Measurements from ENCODE around the gene DHX8. TPM values are rescaled to one million over a fixed set of nuclear protein-coding genes. Genes with fewer than 3 reads are reported as not detected.

Gene DHX8
- total RNA-seq, 1 donor from 2014 or later = 54.2 TPM

DNA sequence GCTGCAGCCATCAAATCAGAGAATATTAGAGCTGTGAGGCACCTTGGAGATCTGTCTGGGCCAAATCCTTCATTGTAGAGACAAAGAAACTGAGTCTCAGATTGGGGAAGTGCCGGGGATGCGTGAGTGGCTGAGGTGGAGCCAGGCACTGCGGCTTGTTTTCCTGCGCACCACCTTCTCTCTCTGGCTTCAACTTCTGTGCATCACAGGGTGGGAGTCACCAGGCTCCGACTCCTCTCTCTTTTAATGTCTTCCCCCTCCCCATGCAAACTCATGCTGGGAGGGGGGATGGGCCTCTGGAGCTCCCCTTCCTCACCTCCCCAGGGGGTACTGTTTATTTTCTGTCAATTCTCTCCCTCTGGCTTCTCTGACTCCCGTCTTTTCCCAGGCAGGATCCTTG, 71.1 kb downstream of the DHX8 start:
- DNase-seq = no peak
- intact Hi-C loops (cut with micrococcal nuclease) = no loop called here
- no peak overlapping the region for H3K27ac Mint-ChIP-seq
- H3K36me3 Mint-ChIP-seq (ENCODE audit: low read depth) = no peaks in the 10 kb centered on the region
- peaks cover 17% of the 10 kb centered on the region for H3K27me3 Mint-ChIP-seq
- H3K4me1 Mint-ChIP-seq = peaks cover 5% of the 10 kb centered on the region
- no peaks in the 10 kb centered on the region for H3K9me3 Mint-ChIP-seq
- no peak overlapping the region for H3K4me3 Mint-ChIP-seq

DNA sequence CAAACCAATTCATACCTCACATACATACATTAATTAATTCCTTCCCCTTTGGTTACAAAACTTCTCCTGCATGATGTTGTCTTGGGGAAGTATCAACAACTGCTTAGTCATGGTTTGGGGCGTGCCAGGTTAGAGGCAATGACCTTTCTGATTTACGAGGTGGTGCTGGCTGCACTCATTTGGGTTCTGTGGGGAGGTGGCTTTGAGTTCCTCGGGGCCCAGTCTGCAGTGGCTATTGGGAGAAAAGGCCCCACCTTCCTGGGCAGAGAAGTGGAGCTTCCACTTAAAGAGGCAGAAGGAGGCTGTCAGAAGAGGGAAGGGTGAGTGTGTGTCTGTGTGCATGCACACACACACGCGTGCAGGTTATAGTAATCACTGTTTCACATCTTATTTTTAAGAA, 72.5 kb downstream of the DHX8 start:
- no peak overlapping the region for H3K4me3 Mint-ChIP-seq

DNA sequence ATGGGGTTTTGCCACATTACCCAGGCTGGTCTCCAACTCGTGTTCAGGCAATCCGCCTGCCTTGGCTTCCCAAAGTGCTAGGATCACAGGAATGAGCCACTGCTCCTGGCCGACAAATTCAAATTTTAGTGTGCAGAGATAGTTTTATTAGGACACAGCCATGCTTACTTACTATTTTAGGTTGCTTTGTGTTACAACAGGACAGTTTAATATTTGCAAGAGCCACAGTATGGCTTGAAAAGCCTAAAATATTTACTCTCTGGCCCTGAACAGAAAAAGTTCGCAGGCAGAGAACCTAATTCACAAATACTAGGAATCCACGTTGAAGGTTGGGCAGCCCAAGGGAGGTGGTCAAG, 75.0 kb downstream of the DHX8 start:
- peaks cover 5% of the 10 kb centered on the region for H3K4me1 Mint-ChIP-seq

More for the DNA sequence above, 72.5 kb downstream of the DHX8 start:
- H3K27me3 Mint-ChIP-seq = peaks cover 15% of the 10 kb centered on the region
- no peaks in the 10 kb centered on the region for H3K36me3 Mint-ChIP-seq (ENCODE audit: low read depth)
- H3K4me1 Mint-ChIP-seq = peaks cover 5% of the 10 kb centered on the region
- H3K9me3 Mint-ChIP-seq = no peaks in the 10 kb centered on the region
- intact Hi-C loops (cut with micrococcal nuclease) = no loop called here
- no peak overlapping the region for H3K27ac Mint-ChIP-seq
- no peak for DNase-seq

DNA sequence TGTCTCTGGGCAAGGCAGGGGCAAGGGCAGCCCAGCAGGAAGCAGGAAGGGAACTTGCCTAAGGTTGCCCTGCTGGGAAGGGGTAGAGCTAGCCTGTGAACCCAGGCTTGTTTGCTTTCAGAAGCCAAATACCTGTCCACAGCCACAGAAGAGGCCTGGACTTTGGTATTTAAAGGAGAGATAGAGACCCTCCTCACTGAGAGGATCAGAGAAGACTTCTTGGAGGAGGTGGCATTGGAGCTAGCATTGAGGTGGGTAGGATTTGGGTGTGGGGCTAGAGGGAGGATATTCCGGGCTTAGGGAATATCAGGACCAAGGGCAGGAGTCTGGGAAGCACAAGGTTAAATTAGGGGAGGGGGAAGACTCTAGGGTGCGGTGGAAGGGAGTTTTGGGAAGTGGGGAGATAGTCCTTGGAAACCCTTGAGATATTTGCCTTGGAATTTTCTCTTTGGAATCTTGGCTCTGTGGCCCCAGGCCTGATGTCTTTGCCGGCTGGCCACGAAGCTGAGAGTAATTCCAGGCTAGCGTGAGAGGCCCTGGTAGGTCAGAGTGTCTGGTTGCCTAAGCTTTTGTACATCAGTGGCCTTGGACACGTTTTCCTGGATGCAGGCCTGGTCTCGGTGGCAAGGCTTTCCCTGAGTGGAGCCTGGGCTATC, 75.5 kb downstream of the DHX8 start:
- intact Hi-C loops (cut with micrococcal nuclease) = no loop called here
- Mint-ChIP-seq H3K4me3 (no peak overlapping the region), H3K9me3 (no peaks in the 10 kb centered on the region), H3K27ac (no peak overlapping the region), H3K36me3 (ENCODE audit: low read depth) (no peaks in the 10 kb centered on the region), H3K27me3 (peaks cover 29% of the 10 kb centered on the region), H3K4me1 (peaks cover 5% of the 10 kb centered on the region)
- DNase-seq = no peak

More for the DNA sequence above, 75.0 kb downstream of the DHX8 start:
- H3K27me3 Mint-ChIP-seq = peaks cover 29% of the 10 kb centered on the region
- H3K36me3 Mint-ChIP-seq (ENCODE audit: low read depth) = no peaks in the 10 kb centered on the region
- intact Hi-C loops (cut with micrococcal nuclease) = no loop called here
- no peak overlapping the region for H3K27ac Mint-ChIP-seq
- DNase-seq = no peak
- no peak overlapping the region for H3K4me3 Mint-ChIP-seq
- no peaks in the 10 kb centered on the region for H3K9me3 Mint-ChIP-seq

DNA sequence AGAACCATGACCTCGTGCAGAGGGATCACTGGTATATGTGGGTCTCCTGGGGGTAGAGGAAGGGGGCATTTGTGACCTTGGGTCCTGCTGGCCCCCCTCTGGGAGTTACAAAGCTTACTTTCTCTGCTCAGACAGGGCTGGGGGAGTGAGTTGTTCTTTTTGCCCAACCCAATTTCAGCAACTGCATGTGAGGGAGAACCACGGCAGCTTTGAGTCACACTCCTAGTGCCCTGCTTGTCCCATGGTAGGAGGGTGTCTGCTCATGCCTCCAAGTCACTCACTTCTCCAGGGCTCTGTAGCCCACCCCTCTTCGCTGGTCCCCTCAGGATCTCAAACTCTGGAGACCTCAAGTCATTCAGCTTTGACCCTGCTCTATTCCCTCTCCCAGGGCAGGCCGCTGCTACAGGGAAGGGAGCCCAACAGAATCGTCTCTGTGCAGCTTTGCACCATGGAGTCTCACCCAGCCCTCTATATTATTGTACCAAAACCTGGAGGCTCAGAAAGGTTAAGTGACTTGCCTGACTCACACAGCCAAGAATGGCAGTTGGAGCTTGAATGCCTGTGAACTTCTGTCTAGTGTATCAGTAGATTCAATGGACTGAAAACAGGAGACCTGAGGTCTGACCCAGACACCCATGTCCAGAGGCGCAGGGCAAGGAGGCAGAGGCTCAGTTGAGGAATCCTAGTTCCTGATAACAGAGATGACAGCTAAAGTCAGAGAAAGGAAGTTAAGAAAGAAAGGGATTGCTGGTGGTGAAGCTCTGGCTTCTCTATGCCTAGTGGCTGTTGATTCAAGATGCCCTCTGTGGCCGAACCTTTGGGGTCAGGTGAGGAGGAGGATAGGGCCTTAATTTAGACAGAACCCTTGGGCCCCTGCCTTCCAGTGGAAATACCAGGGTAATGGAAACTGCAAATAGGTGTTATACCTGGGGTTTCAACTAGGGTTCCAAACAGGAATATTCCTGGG, 77.0 kb downstream of the DHX8 start:
- DNase-seq = no peak
- Mint-ChIP-seq H3K36me3 (ENCODE audit: low read depth) (no peaks in the 10 kb centered on the region), H3K9me3 (no peaks in the 10 kb centered on the region), H3K27ac (no peak overlapping the region), H3K27me3 (peaks cover 28% of the 10 kb centered on the region), H3K4me3 (no peak overlapping the region), H3K4me1 (peaks cover 5% of the 10 kb centered on the region)
- intact Hi-C loops (cut with micrococcal nuclease) = no loop called here

DNA sequence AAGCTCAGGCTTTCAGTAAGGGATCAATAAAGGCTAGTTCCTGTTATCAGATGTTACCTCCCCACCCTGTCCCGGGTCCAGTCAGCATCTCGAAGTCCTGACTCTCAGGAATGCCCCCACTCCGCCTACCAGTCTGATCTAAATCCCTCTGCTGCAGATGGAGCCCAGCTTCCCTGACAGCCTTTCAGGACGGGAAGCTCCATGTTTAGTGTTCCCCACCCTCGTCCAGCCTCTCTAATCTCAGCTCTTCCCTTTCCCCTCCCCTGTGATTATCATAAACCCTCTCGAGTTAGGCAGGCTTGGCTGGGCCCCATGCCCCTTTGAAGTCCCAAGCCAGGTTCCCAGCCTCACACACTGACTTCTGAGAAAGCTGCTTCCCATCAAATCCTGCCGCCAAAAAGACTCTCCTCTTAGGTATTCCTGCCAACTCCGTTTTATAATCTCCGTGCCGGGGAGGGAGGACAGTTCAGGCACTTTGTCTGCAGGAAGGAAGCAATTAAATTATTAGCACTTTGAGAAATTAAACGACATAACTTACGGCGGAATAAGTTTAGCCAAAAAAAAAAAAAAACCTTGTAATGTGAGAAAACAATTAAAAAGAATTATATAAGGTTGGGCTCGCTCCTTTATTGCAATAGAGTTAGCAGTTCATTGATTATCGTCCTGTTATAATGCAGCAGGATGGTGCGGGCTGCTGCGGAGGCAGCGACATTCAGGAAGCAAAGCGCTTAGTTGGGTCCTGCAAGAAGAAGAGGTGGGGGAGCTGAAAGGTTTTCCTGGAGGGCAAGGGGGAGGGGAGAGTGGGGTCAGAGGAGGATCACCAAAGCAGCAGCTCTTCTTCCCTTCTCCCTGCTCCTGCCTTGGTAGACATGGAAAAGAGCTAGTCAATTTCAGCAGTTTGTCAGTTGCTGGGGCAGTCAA, 79.2 kb downstream of the DHX8 start:
- Mint-ChIP-seq H3K4me3 (no peak overlapping the region), H3K9me3 (no peaks in the 10 kb centered on the region), H3K27me3 (peaks cover 26% of the 10 kb centered on the region), H3K27ac (no peak overlapping the region), H3K36me3 (ENCODE audit: low read depth) (no peaks in the 10 kb centered on the region), H3K4me1 (no peaks in the 10 kb centered on the region)
- intact Hi-C loops (cut with micrococcal nuclease) = no loop called here
- DNase-seq = no peak

DNA sequence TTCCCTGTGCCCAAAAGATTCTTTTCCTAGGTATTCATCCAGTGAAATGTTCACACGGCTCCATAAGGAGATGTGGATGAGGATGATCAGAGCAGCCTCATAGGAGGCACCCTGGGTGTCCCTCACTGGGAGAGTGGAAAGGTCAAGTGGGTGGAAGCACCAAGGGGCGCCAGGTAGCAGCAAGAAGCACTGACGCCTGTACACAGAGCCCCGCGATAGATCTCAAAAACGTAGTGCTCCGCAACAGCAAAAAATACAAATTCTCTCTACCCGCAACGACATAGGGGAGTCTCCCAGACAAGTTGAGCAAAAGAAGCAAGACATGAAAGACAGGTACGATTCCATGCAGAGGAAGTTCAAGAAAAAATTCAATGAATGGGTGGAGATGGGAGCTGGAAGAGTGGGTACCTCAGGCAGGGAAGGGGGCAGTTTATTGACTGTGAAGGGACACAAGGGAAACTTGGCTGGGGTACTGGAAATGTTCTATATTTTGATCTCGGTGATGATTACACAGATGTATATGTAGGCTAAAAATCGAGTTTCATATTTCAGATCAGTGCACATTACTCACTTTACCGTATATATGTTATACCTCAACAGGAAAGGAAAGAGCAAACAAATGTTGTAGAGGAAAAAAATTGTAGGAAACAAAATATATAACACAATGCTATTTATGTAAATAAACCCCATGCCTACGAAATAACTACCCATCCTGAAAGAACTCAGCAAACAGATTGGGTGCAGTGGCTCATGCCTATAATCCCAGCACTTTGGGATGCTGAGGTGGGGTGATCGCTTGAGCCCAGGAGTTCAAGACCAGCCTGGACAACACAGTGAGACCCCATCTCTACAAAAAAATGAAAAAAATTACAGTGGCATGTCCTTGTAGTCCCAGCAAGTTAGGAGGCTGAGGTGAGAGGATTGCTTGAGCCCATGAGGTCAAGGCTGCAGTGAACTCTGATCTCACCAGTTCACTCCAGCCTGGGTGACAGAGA, 80.1 kb downstream of the DHX8 start:
- H3K27me3 Mint-ChIP-seq = peaks cover 26% of the 10 kb centered on the region
- intact Hi-C loops (cut with micrococcal nuclease) = no loop called here
- no peaks in the 10 kb centered on the region for H3K36me3 Mint-ChIP-seq (ENCODE audit: low read depth)

DNA sequence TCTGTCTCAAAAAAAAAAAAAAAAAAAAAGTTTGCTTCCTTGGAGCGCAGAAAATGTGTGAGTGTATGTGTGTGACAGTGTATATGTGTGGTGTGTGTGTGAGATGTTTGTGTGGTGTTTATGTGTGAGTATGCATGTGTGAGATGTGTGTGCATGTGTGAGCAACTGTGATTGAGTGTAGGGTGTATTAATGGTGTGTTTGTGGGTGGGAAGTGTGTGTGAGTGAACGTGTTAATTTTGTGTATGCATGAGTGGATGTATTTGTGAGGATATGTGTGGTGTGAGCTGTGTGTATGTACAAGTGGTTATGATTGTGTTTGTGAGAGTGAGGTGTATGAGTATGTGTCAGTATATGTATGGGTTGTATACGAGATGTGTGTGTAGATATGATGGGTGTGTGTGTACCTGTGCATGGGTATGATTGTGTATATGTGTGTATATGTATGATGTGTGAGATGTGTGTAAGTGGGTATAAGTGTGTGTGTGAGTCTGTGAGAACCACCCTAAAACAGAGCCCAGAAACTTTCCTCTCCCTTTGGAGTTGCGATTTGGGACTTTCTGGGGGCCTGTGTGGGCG, 84.8 kb downstream of the DHX8 start:
- Mint-ChIP-seq H3K27ac (no peak overlapping the region), H3K27me3 (peaks cover 8% of the 10 kb centered on the region), H3K9me3 (no peaks in the 10 kb centered on the region), H3K4me1 (peaks cover 2% of the 10 kb centered on the region), H3K4me3 (no peak overlapping the region), H3K36me3 (ENCODE audit: low read depth) (no peaks in the 10 kb centered on the region)
- no peak for DNase-seq
- intact Hi-C loops (cut with micrococcal nuclease) = no loop called here

More for the DNA sequence above, 80.1 kb downstream of the DHX8 start:
- no peak for DNase-seq
- Mint-ChIP-seq H3K27ac (no peak overlapping the region), H3K9me3 (no peaks in the 10 kb centered on the region), H3K4me3 (no peak overlapping the region), H3K4me1 (no peaks in the 10 kb centered on the region)

DNA sequence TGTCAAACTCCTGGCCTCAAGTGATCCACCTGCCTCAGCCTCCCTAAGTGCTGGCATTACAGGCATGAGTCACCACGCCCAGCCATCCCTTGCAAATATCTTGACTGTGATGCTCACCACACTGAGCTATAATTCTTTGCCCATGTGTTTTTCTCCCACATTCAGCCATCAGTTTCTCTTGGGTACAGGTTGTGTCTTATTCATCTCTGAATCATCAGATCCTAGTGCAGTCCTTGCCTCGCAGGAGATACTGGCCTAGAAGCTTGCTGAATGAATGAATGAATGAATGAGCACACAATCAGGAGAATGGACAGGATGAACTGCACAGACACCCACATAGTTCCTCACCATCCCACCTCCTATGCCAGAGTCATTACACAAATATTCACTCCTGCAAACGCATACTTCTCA, 86.7 kb downstream of the DHX8 start:
- no peaks in the 10 kb centered on the region for H3K9me3 Mint-ChIP-seq
- no peaks in the 10 kb centered on the region for H3K27me3 Mint-ChIP-seq
- no peaks in the 10 kb centered on the region for H3K36me3 Mint-ChIP-seq (ENCODE audit: low read depth)
- H3K27ac Mint-ChIP-seq = no peak overlapping the region
- H3K4me3 Mint-ChIP-seq = no peak overlapping the region
- DNase-seq = no peak
- H3K4me1 Mint-ChIP-seq = peaks cover 2% of the 10 kb centered on the region
- intact Hi-C loops (cut with micrococcal nuclease) = no loop called here

DNA sequence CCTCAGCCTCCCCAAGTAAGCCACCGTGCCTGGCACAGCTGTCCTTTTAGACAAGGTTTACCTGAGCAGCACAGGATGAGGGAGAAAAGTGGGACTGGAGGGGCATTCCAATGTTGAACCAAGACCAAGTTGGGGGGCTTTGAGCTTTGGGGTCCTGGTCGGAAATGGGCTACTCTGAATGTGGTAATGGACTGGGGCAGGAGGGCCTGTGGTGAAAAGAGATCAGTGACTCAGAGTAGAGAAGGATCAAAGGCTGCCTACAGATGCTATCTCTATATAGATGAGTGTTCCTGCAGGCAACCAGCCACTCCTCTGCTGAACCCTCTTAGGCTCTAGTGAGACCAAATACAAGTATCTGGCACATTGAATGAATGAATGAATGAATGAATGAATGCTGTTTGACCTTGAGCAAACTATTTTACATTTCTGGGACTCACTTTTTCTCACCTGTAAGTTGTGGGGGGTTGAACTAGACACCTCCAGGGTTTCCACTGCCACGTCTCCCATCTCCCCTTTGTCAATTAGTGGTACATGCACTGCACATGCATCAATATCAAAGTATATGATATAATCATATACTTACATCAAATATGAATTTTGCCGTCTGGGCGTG, 88.7 kb downstream of the DHX8 start:
- Mint-ChIP-seq H3K9me3 (no peaks in the 10 kb centered on the region), H3K36me3 (ENCODE audit: low read depth) (no peaks in the 10 kb centered on the region), H3K27me3 (no peaks in the 10 kb centered on the region), H3K4me3 (no peak overlapping the region), H3K4me1 (peaks cover 4% of the 10 kb centered on the region), H3K27ac (no peak overlapping the region)
- DNase-seq = no peak
- intact Hi-C loops (cut with micrococcal nuclease) = no loop called here

DNA sequence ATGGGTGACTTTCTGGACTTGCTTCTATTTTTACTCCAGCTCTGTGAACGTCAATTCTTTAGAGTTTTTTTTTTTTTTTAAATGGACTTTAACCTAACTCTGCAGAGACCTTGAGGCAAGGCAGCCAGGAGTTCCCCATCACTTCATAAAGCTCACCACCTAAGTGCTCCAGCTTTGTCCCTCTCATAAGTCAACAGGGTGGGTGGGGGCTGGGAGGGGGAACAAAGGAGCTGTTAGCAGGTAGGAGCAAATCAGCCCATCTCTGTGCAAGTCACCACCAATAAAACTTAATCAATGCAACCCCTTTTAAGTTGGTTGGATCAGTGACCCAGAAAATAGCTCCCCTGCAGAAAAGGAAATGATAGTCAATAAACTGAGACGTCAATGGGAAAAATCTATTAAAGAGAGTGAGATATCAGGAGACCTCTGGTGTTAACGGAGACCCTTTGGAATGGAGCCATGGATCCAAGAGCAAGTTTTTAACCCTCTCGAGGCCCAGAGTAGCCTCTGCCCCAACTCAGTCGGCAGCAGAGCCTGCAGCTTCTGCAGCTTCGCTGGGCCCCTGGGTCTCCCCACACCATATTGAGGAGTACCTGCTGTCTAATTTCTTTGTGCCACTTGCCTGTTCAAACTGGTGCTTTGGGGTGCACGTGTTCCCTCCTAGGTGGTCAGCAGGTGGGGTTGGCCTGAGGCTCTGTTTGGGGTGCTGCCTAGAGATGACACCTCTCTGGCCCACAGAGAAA, 90.0 kb downstream of the DHX8 start:
- H3K4me1 Mint-ChIP-seq = peaks cover 12% of the 10 kb centered on the region
- DNase-seq = no peak
- no peaks in the 10 kb centered on the region for H3K36me3 Mint-ChIP-seq (ENCODE audit: low read depth)
- H3K27ac Mint-ChIP-seq = no peak overlapping the region
- H3K27me3 Mint-ChIP-seq = no peaks in the 10 kb centered on the region
- intact Hi-C loops (cut with micrococcal nuclease) = no loop called here
- no peaks in the 10 kb centered on the region for H3K9me3 Mint-ChIP-seq
- H3K4me3 Mint-ChIP-seq = no peak overlapping the region

DNA sequence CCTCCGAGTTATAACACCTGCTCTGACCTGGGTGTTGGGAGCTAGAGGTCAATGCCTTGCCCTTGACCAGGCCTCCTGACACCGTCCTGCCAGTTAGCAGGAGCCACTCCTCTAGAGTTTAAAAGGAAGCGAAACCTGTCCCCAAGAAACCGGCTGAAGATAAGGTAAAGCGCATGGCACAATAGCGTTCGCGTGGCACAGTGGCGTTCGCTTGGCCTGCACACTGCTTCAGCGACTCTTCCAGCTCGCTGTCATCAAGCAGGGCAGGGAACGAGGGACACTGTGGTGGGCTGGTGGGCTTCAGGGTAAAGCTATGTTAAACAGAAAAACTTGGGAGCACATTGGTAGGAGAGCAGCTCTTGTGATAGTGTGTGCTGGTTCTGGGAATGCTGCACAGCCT, 90.6 kb downstream of the DHX8 start:
- H3K36me3 Mint-ChIP-seq (ENCODE audit: low read depth) = no peaks in the 10 kb centered on the region
- no peaks in the 10 kb centered on the region for H3K9me3 Mint-ChIP-seq
- peaks cover 18% of the 10 kb centered on the region for H3K4me1 Mint-ChIP-seq
- H3K27ac Mint-ChIP-seq = no peak overlapping the region
- intact Hi-C loops (cut with micrococcal nuclease) = no loop called here
- no peak for DNase-seq
- H3K27me3 Mint-ChIP-seq = no peaks in the 10 kb centered on the region
- H3K4me3 Mint-ChIP-seq = no peak overlapping the region
